Lung (tissue), 12 donors: ENCODE data around the gene SPATA12. TPM values are rescaled to one million over a fixed set of nuclear protein-coding genes. Genes with fewer than 3 reads are reported as not detected.

Experiments used
- ATAC-seq: fragments of 200-7000 bp; cut with Tn5 transposase; one replicate; pipeline ENCODE4 v1.9.1; 2020; ENCODE audit warnings: moderate number of reproducible peaks; ENCODE audit not compliant: insufficient read depth, low FRiP score
- DNase-seq, 3 donors: peaks; one replicate each; pipeline ENCODE4 v3.0.0-alpha.2; 2013 to 2017
- H3K27ac ChIP-seq, 2 donors: one replicate each; pipeline ENCODE4 v1.5.1; 2013; ENCODE audit warnings: mild to moderate bottlenecking in 2 of 2, moderate library complexity in 2 of 2, control low read depth in 1 of 2, inconsistent platforms in 1 of 2, low read depth in 1 of 2, low read length in 1 of 2
- H3K27me3 ChIP-seq, 3 donors: one replicate each; pipeline ENCODE4 v1.5.1; 2013; ENCODE audit warnings: low read length in 2 of 3; ENCODE audit not compliant: control insufficient read depth in 3 of 3, insufficient read depth in 3 of 3
- H3K36me3 ChIP-seq, 4 donors: one replicate each; pipeline ENCODE4 v1.5.1; 2013; ENCODE audit warnings: low read length in 4 of 4, mild to moderate bottlenecking in 1 of 4, moderate library complexity in 1 of 4; ENCODE audit not compliant: control insufficient read depth in 4 of 4, insufficient read depth in 4 of 4
- H3K4me1 ChIP-seq, 5 donors: one replicate each; pipeline ENCODE4 v1.5.1; 2013; ENCODE audit warnings: low read length in 5 of 5, mild to moderate bottlenecking in 2 of 5, moderate library complexity in 1 of 5; ENCODE audit not compliant: control insufficient read depth in 5 of 5, insufficient read depth in 5 of 5
- H3K4me3 ChIP-seq: one replicate; pipeline ENCODE4 v1.5.1; 2013; ENCODE audit warnings: mild to moderate bottlenecking, control low read depth, moderate library complexity
- H3K9ac ChIP-seq, 2 donors: one replicate each; pipeline ENCODE4 v1.5.1; 2013; ENCODE audit warnings: low read length in 2 of 2, control low read depth in 1 of 2; ENCODE audit not compliant: insufficient read depth in 1 of 2
- H3K9me3 ChIP-seq, 4 donors: one replicate each; pipeline ENCODE4 v1.5.1; 2013; ENCODE audit warnings: low read length in 3 of 4, mild to moderate bottlenecking in 1 of 4, moderate library complexity in 1 of 4; ENCODE audit not compliant: control insufficient read depth in 4 of 4, insufficient read depth in 3 of 4
- CTCF ChIP-seq: IDR thresholded peaks from 2 replicates; pipeline ENCODE4 v1.5.1; 2012; ENCODE audit warnings: mild to moderate bottlenecking; ENCODE audit errors: control extremely low read depth, extremely low read depth
- WGBS, 2 donors: extraction: QIAGEN DNeasy Blood & Tissue Kit; methylation state at CpG; one replicate each; pipeline ENCODE4 v1.1.7; 2013; 5-methylcytosine and 5-hydroxymethylcytosine counted together
- polyA plus RNA-seq, 2 donors: library from polyadenylated mRNA; stranded (reverse); fragments of 200-250 nt; gene quantifications; one replicate each; pipeline ENCODE4 v1.2.1, GENCODE V29; 2013
- total RNA-seq, 2 donors: library from RNA; depleted of rRNA in 1 of 2; stranded (reverse); fragments of >200 nt in 1 of 2; gene quantifications; one replicate each; pipeline ENCODE4 v1.2.1, GENCODE V29; 2014 to 2021
- donor health status: control.
- donor health status: control.
- donor health status: Bipolar disorder and iron deficiency.
- donor health status: healthy.
- donor health status: DM: yes; HTN: yes; CAD: no.

The SPATA12 gene
- total and polyA plus RNA-seq, 4 donors = 0.08 to 0.15 (median 0.08) TPM; not detected in 1

DNA sequence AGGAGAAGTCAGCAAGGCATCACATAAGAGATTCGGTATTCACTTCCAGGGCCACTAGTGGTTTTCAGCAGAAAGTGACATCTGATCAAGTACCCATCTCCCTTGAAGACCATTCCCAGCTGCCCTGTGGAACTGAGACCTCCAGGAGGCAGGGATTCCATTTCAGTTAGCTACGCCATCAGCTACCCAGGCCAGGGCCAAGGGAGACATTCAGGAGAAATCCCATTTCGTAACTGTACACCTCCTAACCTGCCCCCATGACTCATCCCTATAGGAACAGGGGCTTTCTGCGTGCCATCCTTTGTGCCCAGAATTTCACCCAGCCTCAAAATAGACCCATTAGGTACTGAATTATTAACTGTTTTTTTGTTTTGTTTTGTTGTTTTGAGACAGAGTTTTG, 24.7 kb downstream of the SPATA12 start:
- Histone ChIP-seq H3K4me3 (no peak overlapping the region), H3K27ac (no peak overlapping the region), H3K4me1 (no peaks in the 10 kb centered on the region), H3K27me3 (no peaks in the 10 kb centered on the region), H3K9me3 (no peaks in the 10 kb centered on the region), H3K36me3 (no peaks in the 10 kb centered on the region), H3K9ac (no peak overlapping the region)
- TF ChIP-seq CTCF = no peak
- ATAC-seq (no peak), DNase-seq (no peak)
- 91 to 96% methylated on average over 4 of the region's 4 CpGs for WGBS, 2 donors

- no peak overlapping the region for H3K27ac ChIP-seq
- no peak overlapping the region for H3K9ac ChIP-seq
- H3K27me3 ChIP-seq = no peaks in the 10 kb centered on the region
- no peaks in the 10 kb centered on the region for H3K4me1 ChIP-seq
- no peak for TF ChIP-seq CTCF
- no peaks in the 10 kb centered on the region for H3K36me3 ChIP-seq
- H3K4me3 ChIP-seq = no peak overlapping the region
- no peak for ATAC-seq
- DNase-seq = no peak
- no peaks in the 10 kb centered on the region for H3K9me3 ChIP-seq
These were observed 25.7 kb downstream of the SPATA12 start for GRCh38 chr3:57086201-57086600.

DNA sequence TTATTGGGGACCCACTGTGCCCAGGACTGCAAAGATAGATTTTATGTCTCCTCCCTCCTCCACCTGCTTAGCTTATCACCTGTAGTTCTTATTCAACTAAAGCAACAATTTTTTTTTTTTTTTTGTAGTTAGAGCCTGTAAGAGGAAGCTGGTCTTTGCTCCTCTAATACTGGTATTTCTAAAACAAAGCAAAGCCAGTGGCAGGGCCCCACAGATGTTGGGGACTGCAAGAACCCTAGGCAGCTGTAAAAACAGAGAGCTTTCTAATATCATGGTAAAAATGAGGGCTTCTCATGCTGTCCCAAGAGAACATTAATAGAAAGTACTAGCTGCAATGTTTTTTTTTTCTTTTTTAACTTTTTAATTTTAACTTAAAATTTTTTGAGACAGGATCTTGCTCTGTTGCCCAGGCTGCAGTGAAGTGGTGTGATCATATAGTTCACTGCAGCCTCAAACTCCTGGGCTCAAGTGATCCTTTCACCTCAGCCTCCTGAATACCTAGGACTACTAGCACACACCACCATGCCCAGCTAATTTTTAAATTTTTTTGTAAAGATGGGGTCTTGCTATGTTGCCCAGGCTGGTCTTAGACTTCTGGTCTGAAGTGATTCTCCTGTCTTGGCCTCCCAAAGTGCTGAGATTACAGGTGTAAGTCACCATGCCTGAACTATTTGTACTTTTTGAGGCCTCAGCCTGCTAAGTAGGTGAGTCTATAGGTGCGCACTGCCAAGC, 27.1 kb downstream of the SPATA12 start:
- TF ChIP-seq CTCF = no peak
- no peak overlapping the region for H3K27ac ChIP-seq
- H3K9ac ChIP-seq = no peak overlapping the region
- no peaks in the 10 kb centered on the region for H3K4me1 ChIP-seq
- DNase-seq (no peak), ATAC-seq (no peak)
- H3K36me3 ChIP-seq = no peaks in the 10 kb centered on the region
- H3K9me3 ChIP-seq = no peaks in the 10 kb centered on the region
- 100% methylated on average over 1 of the region's 1 CpG for WGBS, 2 donors
- H3K27me3 ChIP-seq = no peaks in the 10 kb centered on the region
- no peak overlapping the region for H3K4me3 ChIP-seq

DNA sequence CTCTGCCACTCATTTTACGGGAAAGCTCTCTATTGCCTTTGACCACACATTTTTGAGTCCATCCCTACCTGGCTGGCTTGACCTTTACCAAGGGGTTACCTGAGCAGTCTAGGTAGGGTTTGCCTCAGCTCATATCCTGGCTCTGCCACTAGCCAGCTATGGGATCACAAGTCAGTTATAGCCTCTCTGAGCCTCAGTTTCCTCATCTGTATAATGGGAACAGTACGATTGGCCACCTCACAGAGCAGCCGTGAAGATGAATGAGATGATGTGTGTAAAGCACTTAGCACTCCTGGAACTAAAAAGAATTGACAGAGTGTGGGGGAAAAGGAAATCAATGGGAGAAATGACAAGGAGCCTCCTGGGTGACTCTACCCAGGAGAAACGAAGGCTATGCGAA, 28.0 kb downstream of the SPATA12 start:
- Histone ChIP-seq H3K4me3 (no peak overlapping the region), H3K4me1 (no peaks in the 10 kb centered on the region), H3K9me3 (no peaks in the 10 kb centered on the region), H3K36me3 (no peaks in the 10 kb centered on the region), H3K27ac (no peak overlapping the region), H3K9ac (no peak overlapping the region), H3K27me3 (no peaks in the 10 kb centered on the region)
- DNase-seq (no peak), ATAC-seq (no peak)
- WGBS, 2 donors = 63 to 70% methylated on average over 5 of the region's 5 CpGs
- TF ChIP-seq CTCF = no peak
